IMR-90 (cell line): Measurements from ENCODE around the gene ADGRL3. TPM values are rescaled to one million over a fixed set of nuclear protein-coding genes. Genes with fewer than 3 reads are reported as not detected.

Source experiments
- ATAC-seq: fragments of 200-7000 bp; cut with Tn5 transposase; 2 replicates; pipeline ENCODE4 v1.9.1; 2020; ENCODE audit warnings: low read depth, mild to moderate bottlenecking, moderate library complexity
- BruUV-seq: library from RNA; stranded (reverse); fragments of 400-500 nt; replicated peaks from 2 replicates; lab custom pipeline; 2021; lab: Mats Ljungman, UMichigan
- CTCF ChIA-PET: fragments of 300-600 bp; formaldehyde crosslinking; extraction: SDS; loops from one replicate; lab custom pipeline; 2021; ENCODE audit warnings: antibody characterized with exemption; lab: Yijun Ruan, JAX
- POLR2A ChIA-PET: fragments of 300-600 bp; sonication (Branson Sonifier 250); formaldehyde crosslinking; loops from one replicate; lab custom pipeline; 2022; ENCODE audit warnings: antibody characterized with exemption; ENCODE audit not compliant: unreplicated experiment; lab: Charles Lee
- DNase-seq: peaks from one replicate; pipeline ENCODE4 v3.0.0; 2013
- H2AFZ ChIP-seq: replicated peaks from 2 replicates; pipeline ENCODE3; 2013; ENCODE audit warnings: low read length, mild to moderate bottlenecking; ENCODE audit not compliant: poor library complexity
- H2AK5ac ChIP-seq: 2 replicates; pipeline ENCODE4 v1.6.1; 2013; ENCODE audit warnings: low read depth, low read length, inconsistent platforms
- H2AK9ac ChIP-seq: replicated peaks from 2 replicates; pipeline ENCODE3; 2013; ENCODE audit warnings: mild to moderate bottlenecking, low read depth, low read length, moderate library complexity; ENCODE audit not compliant: poor library complexity
- H2BK120ac ChIP-seq: 2 replicates; pipeline ENCODE4 v1.6.1; 2013; ENCODE audit warnings: low read depth, low read length, inconsistent platforms
- H2BK15ac ChIP-seq: 3 replicates; pipeline ENCODE4 v1.6.1; 2013; ENCODE audit warnings: low read depth, low read length, inconsistent platforms
- H2BK20ac ChIP-seq: 2 replicates; pipeline ENCODE4 v1.6.1; 2013; ENCODE audit warnings: low read depth, mild to moderate bottlenecking, inconsistent platforms, low read length, moderate library complexity
- H2BK5ac ChIP-seq: 2 replicates; pipeline ENCODE4 v1.6.1; 2013; ENCODE audit warnings: mild to moderate bottlenecking, low read depth, low read length, inconsistent platforms; ENCODE audit not compliant: poor library complexity, severe bottlenecking
- H3K14ac ChIP-seq: replicated peaks from 2 replicates; pipeline ENCODE4 v1.6.1; 2013; ENCODE audit warnings: low read depth, low read length, inconsistent platforms
- H3K18ac ChIP-seq: 2 replicates; pipeline ENCODE4 v1.6.1; 2013; ENCODE audit warnings: low read depth, low read length, control low read depth
- H3K23ac ChIP-seq: 2 replicates; pipeline ENCODE4 v1.6.1; 2013; ENCODE audit warnings: low read depth, low read length, inconsistent platforms
- H3K27ac ChIP-seq: 2 replicates; pipeline ENCODE4 v1.5.1; 2013; ENCODE audit warnings: mild to moderate bottlenecking, control low read depth, low read length; ENCODE audit not compliant: insufficient read depth
- H3K27me3 ChIP-seq: 2 replicates; pipeline ENCODE4 v1.6.1; 2013; ENCODE audit warnings: low read length; ENCODE audit not compliant: control insufficient read depth, insufficient read depth
- H3K36me3 ChIP-seq: 2 replicates; pipeline ENCODE4 v1.6.1; 2013; ENCODE audit warnings: low read length, mixed read lengths; ENCODE audit not compliant: control insufficient read depth, insufficient read depth
- H3K4ac ChIP-seq: 2 replicates; pipeline ENCODE4 v1.6.1; 2013; ENCODE audit warnings: low read depth, low read length, inconsistent platforms
- H3K4me1 ChIP-seq: 2 replicates; pipeline ENCODE4 v1.6.1; 2013; ENCODE audit warnings: low read length, mixed read lengths; ENCODE audit not compliant: control insufficient read depth, insufficient read depth
- H3K4me2 ChIP-seq: 2 replicates; pipeline ENCODE4 v1.6.1; 2013; ENCODE audit warnings: low read depth, mild to moderate bottlenecking, control low read depth, low read length, moderate library complexity
- H3K4me3 ChIP-seq: 2 replicates; pipeline ENCODE4 v1.5.1; 2013; ENCODE audit warnings: low read depth, mild to moderate bottlenecking, control low read depth, low read length, moderate library complexity; ENCODE audit not compliant: insufficient read depth
- H3K56ac ChIP-seq: 2 replicates; pipeline ENCODE4 v1.6.1; 2013; ENCODE audit warnings: low read length, inconsistent platforms; ENCODE audit not compliant: insufficient read depth; ENCODE audit errors: extremely low read depth
- H3K79me1 ChIP-seq, 2 experiments: 2 replicates each; pipeline ENCODE4 v1.6.1; 2013; ENCODE audit warnings: low read length in 2 of 2, inconsistent platforms in 1 of 2, low read depth in 1 of 2
- H3K9ac ChIP-seq: 2 replicates; pipeline ENCODE4 v1.6.1; 2013; ENCODE audit warnings: low read depth, low read length, control low read depth
- H3K9me1 ChIP-seq: 2 replicates; pipeline ENCODE4 v1.6.1; 2013; ENCODE audit warnings: low read length, inconsistent platforms; ENCODE audit not compliant: insufficient read depth
- H3K9me3 ChIP-seq: 2 replicates; pipeline ENCODE4 v1.6.1; 2013; ENCODE audit warnings: low read length; ENCODE audit not compliant: control insufficient read depth, insufficient read depth
- H4K20me1 ChIP-seq: 2 replicates; pipeline ENCODE4 v1.6.1; 2013; ENCODE audit warnings: low read length, inconsistent platforms; ENCODE audit not compliant: insufficient read depth
- H4K5ac ChIP-seq: 2 replicates; pipeline ENCODE4 v1.6.1; 2013; ENCODE audit warnings: mild to moderate bottlenecking, low read depth, low read length, control low read depth
- H4K8ac ChIP-seq, 2 experiments: 2 replicates each; pipeline ENCODE4 v1.6.1; 2013; ENCODE audit warnings: low read depth in 2 of 2, low read length in 2 of 2, control low read depth in 1 of 2, inconsistent platforms in 1 of 2
- H4K91ac ChIP-seq: 2 replicates; pipeline ENCODE4 v1.6.1; 2013; ENCODE audit warnings: low read depth, low read length, inconsistent platforms; ENCODE audit not compliant: insufficient read depth
- BHLHE40 ChIP-seq: fragments of 150-350 bp; IDR thresholded peaks from 2 replicates; pipeline ENCODE4 v1.6.1; 2016; ENCODE audit warnings: mild to moderate bottlenecking, low read depth, low read length
- CEBPB ChIP-seq: IDR thresholded peaks from 2 replicates; pipeline ENCODE4 v1.6.1; 2012; ENCODE audit warnings: low read depth, low read length, improper control_type of control experiment
- CHD1 ChIP-seq: IDR thresholded peaks from 2 replicates; pipeline ENCODE4 v1.6.1; 2012; ENCODE audit warnings: low read depth, low read length, improper control_type of control experiment
- ELK1 ChIP-seq: fragments of 150-350 bp; IDR thresholded peaks from 2 replicates; pipeline ENCODE4 v1.6.1; 2016; ENCODE audit warnings: low read depth, mild to moderate bottlenecking, low read length, moderate library complexity, borderline replicate concordance
- FOS ChIP-seq: fragments of 150-350 bp; IDR thresholded peaks from 2 replicates; pipeline ENCODE4 v1.6.1; 2016; ENCODE audit warnings: low read depth, low read length
- MAFK ChIP-seq: IDR thresholded peaks from 2 replicates; pipeline ENCODE4 v1.6.1; 2012; ENCODE audit warnings: low read depth, low read length, improper control_type of control experiment
- MAZ ChIP-seq: IDR thresholded peaks from 2 replicates; pipeline ENCODE4 v1.6.1; 2012; ENCODE audit warnings: low read depth, mild to moderate bottlenecking, low read length, improper control_type of control experiment, moderate library complexity, borderline replicate concordance
- NFE2L2 ChIP-seq: fragments of 150-350 bp; IDR thresholded peaks from 2 replicates; pipeline ENCODE4 v1.6.1; 2016; ENCODE audit warnings: low read depth, mild to moderate bottlenecking, low read length
- POLR2A ChIP-seq: IDR thresholded peaks from 2 replicates; pipeline ENCODE4 v1.6.1; 2012; ENCODE audit warnings: mild to moderate bottlenecking, low read depth, low read length
- RAD21 ChIP-seq: IDR thresholded peaks from 2 replicates; pipeline ENCODE4 v1.6.1; 2012; ENCODE audit warnings: low read length, improper control_type of control experiment
- RCOR1 ChIP-seq: IDR thresholded peaks from 2 replicates; pipeline ENCODE4 v1.6.1; 2012; ENCODE audit warnings: mild to moderate bottlenecking, low read length, improper control_type of control experiment; ENCODE audit not compliant: insufficient replicate concordance
- RFX5 ChIP-seq: IDR thresholded peaks from 2 replicates; pipeline ENCODE4 v1.8.0; 2012; ENCODE audit warnings: low read depth, mild to moderate bottlenecking, low read length, moderate library complexity
- SMC3 ChIP-seq: fragments of 150-350 bp; IDR thresholded peaks from 2 replicates; pipeline ENCODE4 v1.6.1; 2016; ENCODE audit warnings: low read depth, mild to moderate bottlenecking, antibody characterized with exemption, low read length, moderate library complexity
- USF2 ChIP-seq: fragments of 150-350 bp; IDR thresholded peaks from 2 replicates; pipeline ENCODE4 v1.6.1; 2017; ENCODE audit warnings: mild to moderate bottlenecking, antibody characterized with exemption, low read length, low read depth
- WGBS, 2 experiments: methylation state at CpG; one replicate each; pipeline versions ENCODE4 v1.1.5 to v1.1.7; 2013; ENCODE audit warnings: missing lambda C conversion rate in 2 of 2; ENCODE audit not compliant: insufficient read length in 1 of 2; ENCODE audit errors: extremely low coverage in 2 of 2; 5-methylcytosine and 5-hydroxymethylcytosine counted together
- dilution Hi-C: fragments of 300-500 bp; cut with HindIII; formaldehyde crosslinking; loops from one replicate; pipeline ENCODE4 v1.14.3; 2018; ENCODE audit warnings: low sequenced_read_pairs; ENCODE audit not compliant: unreplicated experiment
- in situ Hi-C: fragments of 300-500 bp; cut with MboI; formaldehyde crosslinking; loops from 3 replicates; pipeline ENCODE4 v1.14.3; 2019; ENCODE audit warnings: low sequenced_read_pairs, inconsistent platforms, mixed read lengths
- intact Hi-C: fragments of 100-400 bp; cut with micrococcal nuclease; formaldehyde crosslinking; loops from 2 replicates; pipeline ENCODE4 v1.10.0; 2022
- polyA plus RNA-seq, 3 experiments: library from polyadenylated mRNA; depleted of rRNA; stranded (reverse); fragments of >200 nt; gene quantifications; 2 replicates each; pipeline ENCODE4 v1.2.3, GENCODE V29; 2012; ENCODE audit warnings: low replicate concordance in 1 of 3
- total RNA-seq: library from RNA; depleted of rRNA; stranded (reverse); fragments of >200 nt; gene quantifications from 2 replicates; pipeline ENCODE4 v1.2.3, GENCODE V29; 2012
- TF ChIP-seq, protein P1 (sequence below): conservative IDR thresholded peaks from 2 replicates; pipeline ENCODE4 v1.5.1; 2012; ENCODE audit warnings: mild to moderate bottlenecking, low read depth, low read length, improper control_type of control experiment

ADGRL3 gene
- total and polyA plus RNA-seq, 2 of the 4 experiments (the other 2 are of a cell fraction): 0.46 to 2.5 TPM

DNA sequence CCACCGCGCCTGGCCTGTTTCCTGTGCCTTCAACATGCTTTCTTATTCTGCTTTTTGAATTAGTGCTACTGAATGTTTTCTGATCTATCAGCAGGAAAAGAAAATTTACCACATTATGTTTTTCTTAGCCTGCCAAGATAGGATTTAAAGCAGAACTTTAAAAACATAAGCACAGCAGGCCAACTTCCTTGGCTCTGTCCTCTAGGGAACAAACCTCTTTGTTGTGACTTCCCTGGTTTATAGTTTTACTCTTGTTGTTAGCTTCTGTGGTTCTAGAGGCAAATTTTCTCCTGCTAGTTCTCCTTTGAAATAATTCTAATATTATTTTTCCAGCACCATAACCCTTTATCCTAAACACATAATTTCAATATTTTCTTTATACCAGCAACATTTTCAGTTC is 605.1 kb downstream of the ADGRL3 start:
- no peaks in the 10 kb centered on the region for H3K9me3 ChIP-seq
- H3K9me1 ChIP-seq: no peaks in the 10 kb centered on the region
- no peak overlapping the region for H3K4me3 ChIP-seq
- H3K27ac ChIP-seq: no peak overlapping the region
- no peak overlapping the region for H3K14ac ChIP-seq
- no peak overlapping the region for H3K4me2 ChIP-seq
- no peak overlapping the region for H3K18ac ChIP-seq
- ATAC-seq: no peak
- in situ Hi-C loops (no loop called here), dilution Hi-C loops (no loop called here), intact Hi-C loops (no loop called here)
- no peak overlapping the region for H2AFZ ChIP-seq
- TF ChIP-seq MAFK: no peak
- TF ChIP-seq CHD1: no peak
- no peak for TF ChIP-seq BHLHE40
- TF ChIP-seq FOS: no peak
- TF ChIP-seq RCOR1: no peak
- TF ChIP-seq, protein P1, sequence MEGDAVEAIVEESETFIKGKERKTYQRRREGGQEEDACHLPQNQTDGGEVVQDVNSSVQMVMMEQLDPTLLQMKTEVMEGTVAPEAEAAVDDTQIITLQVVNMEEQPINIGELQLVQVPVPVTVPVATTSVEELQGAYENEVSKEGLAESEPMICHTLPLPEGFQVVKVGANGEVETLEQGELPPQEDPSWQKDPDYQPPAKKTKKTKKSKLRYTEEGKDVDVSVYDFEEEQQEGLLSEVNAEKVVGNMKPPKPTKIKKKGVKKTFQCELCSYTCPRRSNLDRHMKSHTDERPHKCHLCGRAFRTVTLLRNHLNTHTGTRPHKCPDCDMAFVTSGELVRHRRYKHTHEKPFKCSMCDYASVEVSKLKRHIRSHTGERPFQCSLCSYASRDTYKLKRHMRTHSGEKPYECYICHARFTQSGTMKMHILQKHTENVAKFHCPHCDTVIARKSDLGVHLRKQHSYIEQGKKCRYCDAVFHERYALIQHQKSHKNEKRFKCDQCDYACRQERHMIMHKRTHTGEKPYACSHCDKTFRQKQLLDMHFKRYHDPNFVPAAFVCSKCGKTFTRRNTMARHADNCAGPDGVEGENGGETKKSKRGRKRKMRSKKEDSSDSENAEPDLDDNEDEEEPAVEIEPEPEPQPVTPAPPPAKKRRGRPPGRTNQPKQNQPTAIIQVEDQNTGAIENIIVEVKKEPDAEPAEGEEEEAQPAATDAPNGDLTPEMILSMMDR: no peak
- no peak for TF ChIP-seq RAD21
- no peak for TF ChIP-seq POLR2A
- no peak for TF ChIP-seq RFX5
- no peak for TF ChIP-seq NFE2L2
- no peak for TF ChIP-seq CEBPB
- no peak for TF ChIP-seq SMC3
- TF ChIP-seq ELK1: no peak
- TF ChIP-seq MAZ: no peak
- no peak for TF ChIP-seq USF2
- H4K20me1 ChIP-seq: no peaks in the 10 kb centered on the region
- no peak overlapping the region for H2AK9ac ChIP-seq
- no peak overlapping the region for H3K23ac ChIP-seq
- H4K8ac ChIP-seq: no peak overlapping the region
- no peak overlapping the region for H2BK5ac ChIP-seq
- H2BK120ac ChIP-seq: no peak overlapping the region
- no peaks in the 10 kb centered on the region for H3K36me3 ChIP-seq
- no peak overlapping the region for H3K4ac ChIP-seq
- no TSS peak for BruUV-seq
- no peak overlapping the region for H3K9ac ChIP-seq
- ChIA-PET CTCF (no interaction called here), POLR2A (no interaction called here)
- H2BK15ac ChIP-seq: no peak overlapping the region
- H4K91ac ChIP-seq: no peak overlapping the region
- no peaks in the 10 kb centered on the region for H3K4me1 ChIP-seq
- no CpG with 5 or more reads among the region's 2 CpGs for WGBS, 2 experiments
- H3K27me3 ChIP-seq: no peaks in the 10 kb centered on the region
- no peak overlapping the region for H2BK20ac ChIP-seq
- H3K79me1 ChIP-seq: no peaks in the 10 kb centered on the region
- DNase-seq: no peak
- no peak overlapping the region for H3K56ac ChIP-seq
- H4K5ac ChIP-seq: no peak overlapping the region
- no peak overlapping the region for H2AK5ac ChIP-seq
